GM19395 (cell line): Measurements from ENCODE around the gene HIVEP3.
A peak's percentile ranks its signal among the peaks of the same experiment; 100 is the strongest.

Experiments used
- ATAC-seq: cut with Tn5 transposase; IDR thresholded peaks from one replicate; pipeline ENCODE4 v1.9.1; 2021; ENCODE audit warnings: mild to moderate bottlenecking, moderate library complexity; ENCODE audit not compliant: unreplicated experiment

HIVEP3 gene

DNA sequence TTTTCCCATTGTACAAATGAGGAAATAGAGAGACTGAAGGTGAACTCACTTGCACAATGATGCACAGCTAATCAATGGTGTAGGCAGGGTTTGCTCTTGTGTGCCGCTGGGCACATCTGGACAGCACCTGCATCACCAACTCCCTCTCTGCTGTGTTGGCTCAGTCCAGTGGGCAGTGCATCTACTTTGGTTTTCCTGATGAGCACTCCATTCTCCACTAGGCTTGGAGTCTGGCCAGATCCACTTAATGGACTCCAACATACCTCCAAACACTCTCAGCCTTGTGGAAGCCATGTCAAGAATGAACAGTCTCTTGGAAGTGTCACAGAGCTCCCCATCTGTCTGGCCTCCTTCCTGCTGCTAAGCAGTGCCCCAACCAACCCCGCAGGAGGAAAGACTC is 152.2 kb downstream of the HIVEP3 start:
- no peak for ATAC-seq

- ATAC-seq: no peak
These were observed 152.7 kb downstream of the HIVEP3 start for GRCh38 chr1:41766041-41766440.

DNA sequence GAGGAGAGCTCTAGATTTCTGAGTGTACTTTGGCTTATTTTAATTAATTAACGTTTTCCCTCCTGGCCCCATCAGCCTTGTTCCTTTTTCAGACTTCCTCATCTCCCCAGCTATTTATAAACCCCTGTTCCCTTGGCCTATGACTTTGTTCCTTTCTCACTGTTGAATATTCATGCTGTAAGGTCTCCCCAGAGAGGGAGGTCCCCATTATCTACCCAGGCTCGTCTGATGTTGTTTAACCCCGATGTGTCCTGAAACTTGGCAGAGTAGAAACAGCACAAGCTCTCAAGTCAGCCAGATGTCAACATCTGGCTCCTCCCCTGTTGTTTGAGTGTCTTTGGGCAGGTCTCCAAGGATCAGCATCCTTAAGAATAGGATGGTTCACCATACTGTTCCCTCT is 153.6 kb downstream of the HIVEP3 start:
- no peak for ATAC-seq

DNA sequence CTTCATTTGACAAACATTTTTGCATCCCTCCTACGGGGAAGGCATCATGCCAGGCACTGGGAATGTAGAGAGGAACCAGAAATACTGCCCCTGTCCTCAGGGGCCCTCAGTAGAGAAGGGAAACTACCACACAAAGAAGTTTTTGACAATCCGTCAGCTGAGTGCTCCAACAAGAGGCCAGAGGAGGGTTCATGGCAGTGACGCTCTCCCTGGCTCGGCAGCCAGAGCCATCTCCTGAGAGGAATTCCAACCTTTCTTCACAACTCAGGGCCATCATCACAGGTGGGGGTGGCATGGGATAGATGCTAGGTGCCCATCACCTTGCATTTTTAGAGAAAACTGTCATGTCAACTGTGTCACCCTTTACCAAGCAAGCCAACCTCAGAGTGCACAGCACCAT is 154.1 kb downstream of the HIVEP3 start:
- ATAC-seq: no peak

- no peak for ATAC-seq
These were observed 155.9 kb downstream of the HIVEP3 start for GRCh38 chr1:41762777-41763176.

GRCh38 chr1:41762251-41762650 is 156.5 kb downstream of the HIVEP3 start:
- ATAC-seq: no peak

- no peak for ATAC-seq
These were observed 159.7 kb downstream of the HIVEP3 start for GRCh38 chr1:41758904-41759548.

DNA sequence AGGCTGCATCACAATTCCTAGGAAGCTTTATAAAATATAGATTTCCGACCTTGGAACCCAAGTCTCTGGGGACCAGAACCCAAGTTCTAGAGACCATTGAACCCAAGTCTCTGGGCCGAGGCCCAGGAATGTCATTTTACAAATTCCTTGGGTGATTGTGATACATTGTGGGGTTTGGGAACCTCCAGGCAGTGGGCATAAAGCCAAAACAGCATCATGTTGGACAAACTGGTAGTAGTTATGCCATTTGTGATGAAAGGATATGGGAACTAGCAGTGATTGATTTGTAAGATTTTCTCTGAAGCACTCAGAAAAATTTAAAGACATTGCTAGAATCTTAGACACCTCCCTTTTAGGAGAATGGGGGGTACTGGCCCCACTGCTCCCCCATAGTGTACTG is 160.2 kb downstream of the HIVEP3 start:
- no peak for ATAC-seq

GRCh38 chr1:41754540-41754939 is 164.2 kb downstream of the HIVEP3 start:
- no peak for ATAC-seq

DNA sequence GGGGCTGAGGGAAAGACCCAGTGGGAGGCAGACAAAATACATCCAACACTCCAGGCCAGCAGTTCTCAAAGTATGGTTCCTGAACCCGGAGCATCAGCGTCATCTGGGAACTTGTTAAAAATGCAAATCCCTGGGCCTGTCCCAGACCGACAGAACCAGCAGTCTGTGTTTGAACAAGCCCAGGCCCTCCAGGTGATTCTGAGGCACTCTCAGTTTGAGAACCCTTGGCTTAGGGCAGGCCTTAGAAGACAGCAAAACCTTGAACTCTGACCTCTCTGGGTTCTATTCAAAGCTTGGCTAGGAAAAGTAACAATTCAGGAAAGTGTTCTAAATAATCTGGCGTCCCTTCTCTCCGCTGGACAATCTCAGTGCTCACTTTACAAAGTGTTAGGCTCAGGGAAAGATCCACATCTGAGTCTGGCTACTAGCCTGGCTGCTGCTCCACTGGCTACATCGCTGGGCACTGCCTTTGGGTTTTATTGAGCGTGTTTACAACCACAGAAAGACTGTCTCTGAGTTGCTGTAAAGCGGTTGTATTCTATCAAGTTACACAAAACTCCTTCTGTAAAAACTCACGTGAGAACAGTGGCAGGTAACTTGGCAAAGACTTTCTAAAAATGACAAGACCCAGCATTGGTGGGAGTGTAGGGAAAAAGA is 166.1 kb downstream of the HIVEP3 start:
- ATAC-seq: peak; percentile 24

DNA sequence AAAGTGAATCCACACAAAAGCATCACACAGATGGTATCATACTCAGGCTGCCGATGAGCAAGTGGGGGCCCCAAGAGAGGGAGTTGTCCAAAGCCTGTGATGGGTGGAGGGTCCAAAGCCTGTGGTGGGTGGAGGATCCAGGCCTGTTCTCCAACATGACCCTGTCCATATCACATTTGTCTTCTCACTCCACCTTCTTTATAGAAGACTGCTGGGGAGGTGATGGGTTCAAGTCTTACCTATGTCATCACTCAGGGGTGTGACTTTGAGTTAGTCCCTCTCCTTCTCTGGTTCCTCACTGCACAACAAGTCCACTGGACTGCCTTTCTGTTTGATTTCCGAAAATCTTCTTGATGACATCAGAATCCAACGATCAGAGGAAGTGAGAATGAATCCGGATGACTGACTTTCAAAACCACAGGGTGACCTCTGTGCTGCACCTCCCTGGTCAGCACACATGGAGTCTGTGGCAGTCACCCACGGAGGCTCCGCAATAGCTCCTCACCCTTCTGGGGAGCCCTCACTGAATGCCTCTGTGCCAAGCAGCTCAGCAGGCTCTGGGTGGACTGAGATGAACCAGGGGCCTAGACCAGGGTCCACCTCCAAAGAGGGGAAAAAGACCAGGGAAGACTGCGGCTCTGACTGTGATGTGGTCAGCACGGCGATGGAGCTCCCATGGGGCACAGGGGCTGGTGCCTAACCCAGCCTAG is 166.8 kb downstream of the HIVEP3 start:
- peak; percentile 55 for ATAC-seq

DNA sequence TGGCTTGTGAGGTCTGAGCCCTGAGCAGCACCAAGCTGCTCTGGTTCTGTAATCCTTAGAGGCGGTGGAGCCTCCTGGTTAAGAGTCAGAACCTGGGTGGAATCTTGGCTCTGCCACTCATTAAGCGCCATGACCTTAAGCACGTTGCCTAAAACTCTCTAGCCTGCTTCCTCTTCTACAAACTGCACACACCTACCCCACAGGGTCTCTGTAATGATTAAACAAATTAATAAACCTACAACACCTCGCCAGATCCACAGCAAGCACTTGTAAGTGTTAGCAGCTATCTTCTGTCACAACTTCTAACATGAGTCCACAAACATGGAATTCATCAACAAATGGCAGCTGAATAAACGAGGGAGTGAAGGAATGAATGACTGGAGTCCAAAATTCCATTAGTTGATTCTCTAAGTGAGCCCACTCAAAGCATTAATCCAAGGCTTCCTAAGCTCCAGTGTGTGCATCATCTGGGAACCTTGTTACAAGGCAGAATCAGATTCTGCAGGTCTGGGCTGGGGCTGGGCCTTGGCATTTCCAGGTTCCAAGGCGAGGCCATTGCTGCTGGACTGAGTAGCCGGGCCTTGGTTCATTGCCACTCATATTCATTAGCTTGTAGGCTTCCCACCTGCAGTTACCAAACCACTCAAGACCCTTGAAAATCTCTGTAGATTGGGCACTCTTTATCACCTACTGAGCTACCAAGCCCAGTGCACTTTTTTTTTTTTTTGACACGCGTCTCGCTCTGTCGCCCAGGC is 168.6 kb downstream of the HIVEP3 start:
- no peak for ATAC-seq

DNA sequence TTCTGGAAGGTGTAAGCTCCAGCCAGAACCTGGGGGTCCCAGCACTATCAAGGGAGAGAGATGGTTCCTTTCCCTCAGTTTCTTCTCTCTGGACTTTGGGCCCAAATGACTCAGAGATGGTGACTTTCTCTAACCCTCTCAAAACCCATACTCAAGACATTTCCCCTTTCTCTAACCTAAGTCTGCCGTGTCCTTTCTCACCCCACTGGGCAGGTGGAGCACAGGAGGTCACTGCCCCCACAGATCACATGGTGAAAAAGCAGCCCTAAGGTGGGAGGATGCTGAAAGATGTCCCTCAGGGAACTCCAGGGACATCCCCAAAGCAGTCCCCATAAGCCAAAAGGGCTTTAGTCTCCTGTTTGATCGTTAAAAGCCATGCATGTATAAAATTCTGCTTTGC is 173.7 kb downstream of the HIVEP3 start:
- no peak for ATAC-seq

DNA sequence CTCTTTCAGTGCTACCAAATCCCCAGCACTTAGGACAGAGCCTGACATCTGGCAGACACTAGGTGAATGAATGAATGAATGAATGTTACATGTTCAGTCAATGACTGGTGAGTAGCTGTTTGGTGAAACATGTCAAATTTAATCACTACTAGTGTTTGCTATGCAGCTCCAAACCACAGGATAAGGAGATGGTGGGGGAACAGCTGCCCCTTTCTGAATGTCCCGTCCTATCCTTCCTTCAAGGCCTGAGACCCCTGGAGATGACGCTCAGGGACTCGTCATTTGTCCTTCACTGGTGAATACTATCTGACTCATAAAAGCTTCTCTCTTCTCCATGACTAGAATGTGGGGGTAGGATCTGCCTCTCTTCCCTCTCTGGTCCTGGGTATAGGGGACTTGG is 175.4 kb downstream of the HIVEP3 start:
- ATAC-seq: no peak

DNA sequence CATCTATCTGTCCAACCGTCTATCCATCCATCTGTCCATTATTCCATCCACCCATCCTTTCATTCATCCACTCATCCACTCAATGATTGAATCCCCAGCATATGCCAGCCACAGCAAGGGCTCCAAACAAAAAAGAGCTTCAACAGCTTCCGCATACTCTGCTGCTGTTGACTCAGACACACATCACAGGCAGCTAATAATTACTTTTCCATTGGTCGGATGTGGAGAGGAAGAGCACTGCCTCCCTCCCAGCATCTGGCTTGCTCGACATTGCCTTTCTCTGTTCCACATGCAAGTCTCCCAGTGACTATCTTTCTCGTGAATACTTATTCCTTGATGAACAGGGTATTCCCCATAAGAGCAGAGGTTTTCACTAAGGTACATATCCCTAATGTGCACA is 176.5 kb downstream of the HIVEP3 start:
- ATAC-seq: no peak

- no peak for ATAC-seq
These were observed 177.5 kb downstream of the HIVEP3 start for GRCh38 chr1:41741244-41741643.

DNA sequence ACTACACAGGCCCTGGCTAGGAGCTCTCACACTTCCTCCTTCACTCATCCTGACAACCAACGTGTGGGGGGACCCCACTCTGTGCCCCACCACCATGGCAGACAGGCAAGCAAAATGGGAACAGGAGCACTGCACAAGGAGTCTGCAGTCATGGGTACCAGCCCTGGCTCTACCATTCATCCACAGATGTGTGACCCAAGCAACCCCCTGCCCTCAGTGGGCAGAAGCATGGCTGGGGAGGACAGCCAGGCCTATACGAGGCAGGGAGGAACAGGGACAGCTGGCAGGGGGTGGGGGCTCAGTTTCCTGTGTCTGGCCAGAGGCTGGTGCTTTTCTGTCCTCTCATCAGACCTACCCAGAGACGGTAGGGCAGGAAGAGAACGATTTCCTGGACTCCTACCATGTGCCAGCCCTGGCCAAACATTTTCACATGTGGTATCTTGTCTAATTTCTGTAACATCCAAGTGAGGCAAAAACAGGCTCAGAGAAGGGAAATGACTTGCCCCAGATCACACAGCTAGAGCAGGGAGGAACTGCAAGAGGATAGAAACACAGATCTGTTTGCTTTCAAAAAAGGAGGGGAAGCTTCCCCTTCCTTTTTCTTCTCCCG is 178.0 kb downstream of the HIVEP3 start:
- ATAC-seq: no peak

GRCh38 chr1:41740058-41740457 is 178.7 kb downstream of the HIVEP3 start:
- ATAC-seq: no peak

- peak; percentile 61 for ATAC-seq
These were observed 179.4 kb downstream of the HIVEP3 start for GRCh38 chr1:41739061-41739955.

DNA sequence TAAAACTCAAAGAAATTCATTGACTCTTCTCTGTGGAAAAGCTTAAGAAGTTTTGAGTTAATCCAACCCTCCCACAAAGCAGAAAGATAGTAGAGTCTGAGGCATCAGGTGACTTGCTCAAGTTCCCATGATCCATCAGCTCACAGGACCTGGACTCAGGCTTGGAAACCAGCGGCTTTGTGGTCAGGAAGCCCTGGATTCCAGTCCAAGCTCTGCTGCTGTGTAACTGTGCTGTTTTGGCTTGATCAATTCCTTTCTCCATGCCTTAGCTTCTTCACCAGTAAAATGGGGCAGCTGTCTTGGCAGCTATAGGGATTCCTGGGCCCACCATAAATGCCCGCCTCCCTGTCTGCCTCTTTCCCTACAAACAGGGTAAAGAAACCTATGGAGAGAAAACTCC is 180.2 kb downstream of the HIVEP3 start:
- ATAC-seq: no peak
